ENCODE measurements around the gene SIGLEC10.

DNA sequence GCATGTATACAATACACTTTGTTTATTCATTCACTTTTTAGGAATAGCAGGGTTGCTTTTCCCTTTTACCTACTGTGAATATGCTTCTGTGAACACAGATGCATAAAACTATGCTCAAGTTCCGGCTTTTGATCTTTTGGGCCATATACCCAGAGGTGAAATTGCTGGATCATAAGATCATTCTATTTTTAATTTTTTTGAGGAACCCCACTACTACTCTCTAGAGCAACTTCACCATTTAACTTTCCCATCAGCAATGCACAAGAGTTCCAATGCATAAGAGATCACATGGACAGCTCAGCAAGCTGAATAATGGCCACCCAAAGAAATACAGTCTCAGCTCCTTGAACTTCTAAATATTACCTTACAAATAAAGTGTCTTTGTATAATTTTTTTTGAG is 17.0 kb upstream of the SIGLEC10 start:
- no peak for TF ChIP-seq CTCF (IDR thresholded peaks at IDR 0.05)
- TF ChIP-seq EP300 (IDR thresholded peaks at IDR 0.05): no peak
- no peak for TF ChIP-seq POLR2AphosphoS5 (IDR thresholded peaks at IDR 0.05)
